22Rv1 (cell line): ENCODE data around the gene ARHGAP6.

Source experiments
- H3K27ac ChIP-seq: fragments of 450-650 bp; 2 replicates; pipeline ENCODE4 v1.5.1; 2017
- ZFX ChIP-seq: fragments of 450-650 bp; IDR thresholded peaks from 2 replicates; pipeline ENCODE4 v1.6.1; 2017; ENCODE audit warnings: antibody characterized with exemption, borderline replicate concordance
- TF ChIP-seq, protein P1 (sequence below): fragments of 450-650 bp; IDR thresholded peaks from 2 replicates; pipeline ENCODE4 v1.5.1; 2017; ENCODE audit warnings: mild to moderate bottlenecking

Gene ARHGAP6

DNA sequence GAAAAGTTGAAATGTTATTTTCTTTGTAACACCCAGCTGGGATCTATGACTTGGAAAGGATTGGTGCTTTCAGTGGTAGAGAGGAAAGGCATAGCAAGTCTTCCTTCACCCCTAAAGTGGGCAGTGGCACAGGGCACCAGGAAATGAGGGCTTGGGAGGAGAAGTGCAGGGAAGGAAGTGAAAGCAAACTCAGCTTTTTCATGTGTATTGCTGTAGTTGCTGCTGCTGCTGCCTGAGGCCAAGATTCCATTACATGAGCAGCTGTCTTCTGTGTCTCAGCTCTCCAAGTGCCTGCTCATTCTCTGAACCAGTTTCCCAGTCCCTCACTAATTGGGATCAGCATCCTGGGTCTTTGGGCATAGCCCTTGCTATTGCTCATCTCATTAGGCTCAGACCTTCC, 552.0 kb downstream of the ARHGAP6 start:
- H3K27ac ChIP-seq = no peak overlapping the region
- TF ChIP-seq, protein P1, sequence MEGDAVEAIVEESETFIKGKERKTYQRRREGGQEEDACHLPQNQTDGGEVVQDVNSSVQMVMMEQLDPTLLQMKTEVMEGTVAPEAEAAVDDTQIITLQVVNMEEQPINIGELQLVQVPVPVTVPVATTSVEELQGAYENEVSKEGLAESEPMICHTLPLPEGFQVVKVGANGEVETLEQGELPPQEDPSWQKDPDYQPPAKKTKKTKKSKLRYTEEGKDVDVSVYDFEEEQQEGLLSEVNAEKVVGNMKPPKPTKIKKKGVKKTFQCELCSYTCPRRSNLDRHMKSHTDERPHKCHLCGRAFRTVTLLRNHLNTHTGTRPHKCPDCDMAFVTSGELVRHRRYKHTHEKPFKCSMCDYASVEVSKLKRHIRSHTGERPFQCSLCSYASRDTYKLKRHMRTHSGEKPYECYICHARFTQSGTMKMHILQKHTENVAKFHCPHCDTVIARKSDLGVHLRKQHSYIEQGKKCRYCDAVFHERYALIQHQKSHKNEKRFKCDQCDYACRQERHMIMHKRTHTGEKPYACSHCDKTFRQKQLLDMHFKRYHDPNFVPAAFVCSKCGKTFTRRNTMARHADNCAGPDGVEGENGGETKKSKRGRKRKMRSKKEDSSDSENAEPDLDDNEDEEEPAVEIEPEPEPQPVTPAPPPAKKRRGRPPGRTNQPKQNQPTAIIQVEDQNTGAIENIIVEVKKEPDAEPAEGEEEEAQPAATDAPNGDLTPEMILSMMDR = no peak
- no peak for TF ChIP-seq ZFX

DNA sequence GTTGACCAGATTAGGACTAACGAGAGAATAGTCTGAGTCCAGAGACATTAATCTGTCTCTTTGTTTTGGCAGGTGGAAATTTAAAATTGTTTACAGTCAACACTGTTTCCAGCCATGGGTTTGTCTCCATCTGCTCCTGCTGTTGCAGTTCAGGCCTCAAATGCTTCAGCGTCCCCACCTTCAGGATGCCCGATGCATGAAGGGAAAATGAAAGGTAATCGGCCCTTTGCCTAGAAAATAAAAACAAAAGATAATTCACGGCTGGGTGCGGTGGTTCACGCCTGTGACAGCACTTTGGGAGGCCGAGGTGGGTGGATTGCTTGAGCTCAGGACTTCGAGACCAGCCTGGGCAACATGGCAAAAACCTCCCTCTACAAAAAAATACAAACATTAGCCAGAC, 553.8 kb downstream of the ARHGAP6 start:
- TF ChIP-seq ZFX = no peak
- TF ChIP-seq, protein P1 = no peak
- peak overlapping the region; percentile 55 for H3K27ac ChIP-seq

DNA sequence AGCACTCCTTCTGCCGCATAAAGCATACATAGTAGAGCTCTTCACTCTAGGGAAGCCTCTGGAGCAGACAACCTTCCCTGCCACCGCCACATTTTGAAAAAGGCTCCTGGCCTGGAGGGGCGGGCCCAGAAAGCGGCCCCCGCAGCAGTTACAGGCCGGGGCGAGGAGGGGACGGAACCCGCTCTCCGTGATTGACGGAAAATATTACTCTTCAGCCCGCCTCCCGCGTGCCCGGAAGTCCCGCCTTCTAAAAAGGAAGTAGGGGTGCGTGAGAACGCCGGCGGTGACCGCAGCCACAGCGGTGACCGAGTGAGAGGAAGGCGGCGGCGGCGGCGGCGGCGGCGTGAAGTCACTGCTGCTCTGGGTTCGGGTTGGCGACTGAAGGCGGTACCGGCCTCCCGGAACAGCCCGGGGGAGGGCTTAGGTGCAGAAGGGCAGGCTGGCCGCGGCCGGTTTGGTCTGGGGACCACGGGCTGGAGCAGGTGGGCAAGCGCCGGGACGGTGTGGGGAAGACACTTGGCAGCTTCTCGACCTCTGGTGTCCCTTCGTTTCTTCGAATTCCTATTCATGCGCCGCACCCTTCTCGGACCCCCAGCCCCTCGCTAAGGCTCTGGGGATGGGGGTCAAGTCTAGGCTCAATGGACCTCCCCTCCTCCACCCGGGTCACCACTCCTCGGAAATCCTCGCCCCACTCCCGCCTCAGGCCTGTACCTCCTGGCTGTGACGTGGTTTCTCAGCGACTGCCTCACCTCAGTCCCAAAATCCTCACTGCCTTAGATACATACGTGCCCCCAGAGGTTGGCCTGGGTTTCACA, 554.5 kb downstream of the ARHGAP6 start, which contains the start of gene HCCS:
TSS of gene HCCS (plus strand) at position 296 of the 815 bp plus-strand sequence. CDS start 729 bp downstream, outside the sequence.
- TF ChIP-seq ZFX = no peak
- TF ChIP-seq, protein P1 = no peak
- H3K27ac ChIP-seq = peak within 1 kb of the TSS; percentile 55

DNA sequence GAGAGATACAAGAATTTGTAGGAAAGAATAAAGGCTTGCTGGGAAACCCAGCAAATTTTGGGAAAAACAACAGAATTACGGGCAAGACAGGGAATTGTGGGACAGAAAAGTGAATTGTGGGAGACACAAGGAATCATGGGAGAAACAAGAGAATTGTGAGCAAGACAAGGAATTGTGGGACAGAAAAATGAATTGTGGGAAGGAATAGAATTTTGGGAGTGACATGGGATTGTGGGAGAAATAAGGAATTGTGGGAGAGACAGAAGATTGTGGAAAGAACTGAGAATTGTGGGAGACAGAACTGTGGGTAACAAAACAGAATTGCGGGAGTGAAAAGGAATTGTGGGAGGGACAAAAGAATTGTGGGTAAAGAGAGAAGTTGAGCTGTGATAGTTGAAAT, 555.8 kb downstream of the ARHGAP6 start:
- TF ChIP-seq, protein P1 = no peak
- no peak for TF ChIP-seq ZFX
- no peak overlapping the region for H3K27ac ChIP-seq

DNA sequence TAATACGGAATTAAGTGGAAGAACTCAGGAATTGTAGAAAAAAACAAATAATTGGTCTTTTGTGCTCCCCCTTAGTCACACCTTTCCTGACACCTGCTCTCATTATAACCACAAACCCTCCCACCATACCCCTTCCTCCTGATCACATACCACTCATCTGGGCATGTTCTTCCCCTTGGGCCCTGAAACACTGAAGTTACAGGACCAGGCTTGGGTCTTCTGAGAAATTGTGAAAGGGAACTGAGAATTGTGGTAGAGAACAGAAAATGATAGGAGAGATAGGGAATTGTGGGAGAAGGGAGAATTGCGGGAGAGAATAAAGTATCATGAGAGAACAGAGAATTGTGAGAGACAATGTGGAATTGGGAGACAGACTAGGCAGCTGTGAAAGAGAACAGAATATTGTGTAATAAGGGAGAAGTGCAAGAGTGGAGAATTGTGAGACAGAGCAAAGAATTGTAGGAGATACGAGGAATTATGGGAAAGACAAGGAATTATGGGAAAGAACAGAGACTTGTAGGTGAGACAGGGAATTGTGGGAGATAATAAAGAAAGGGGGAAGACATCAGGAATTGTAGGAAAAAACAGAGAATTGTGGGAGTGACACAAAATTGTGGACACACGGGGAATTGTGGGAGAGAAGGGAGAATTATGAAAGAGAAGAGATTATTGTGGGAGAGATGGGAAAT, 557.3 kb downstream of the ARHGAP6 start:
- no peak overlapping the region for H3K27ac ChIP-seq
- TF ChIP-seq, protein P1 = no peak
- TF ChIP-seq ZFX = no peak

DNA sequence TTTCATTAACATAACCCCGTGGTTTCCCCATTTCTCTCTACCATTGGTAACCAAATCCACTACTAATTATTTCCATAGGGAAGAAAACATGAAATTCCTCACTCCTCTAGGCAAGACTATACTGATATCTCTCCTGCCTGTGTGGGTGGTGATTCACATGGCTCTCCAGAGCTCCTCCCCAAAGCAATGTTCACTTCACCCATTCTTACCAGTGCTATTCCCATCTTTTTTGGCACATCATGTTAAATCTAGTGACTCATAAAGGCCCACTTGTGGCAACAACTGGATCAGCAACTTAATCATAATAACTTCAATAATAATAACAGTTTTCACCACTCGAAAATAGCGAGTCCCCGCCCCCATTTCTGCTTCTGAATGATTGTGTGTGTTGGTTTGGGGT, 560.6 kb downstream of the ARHGAP6 start:
- no peak overlapping the region for H3K27ac ChIP-seq
- TF ChIP-seq, protein P1 = no peak
- TF ChIP-seq ZFX = no peak

DNA sequence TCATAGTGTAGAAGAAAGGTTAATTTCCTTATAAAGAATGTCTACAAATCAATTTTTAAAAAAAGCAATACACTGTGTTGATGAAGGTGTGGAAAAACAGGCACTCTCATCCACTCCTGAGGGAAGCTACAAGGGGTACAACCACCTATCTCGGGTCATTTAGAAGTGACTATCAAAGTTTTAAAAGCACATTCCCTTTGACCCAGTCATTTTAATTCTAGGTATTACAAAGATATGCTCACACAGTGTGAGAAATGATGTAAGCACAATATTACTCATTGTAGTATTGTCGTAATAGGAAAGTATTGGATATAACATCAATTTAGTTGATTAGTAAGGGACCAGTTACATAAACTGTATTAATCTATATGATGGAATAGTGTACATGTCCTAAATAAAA, 562.0 kb downstream of the ARHGAP6 start:
- no peak overlapping the region for H3K27ac ChIP-seq
- TF ChIP-seq, protein P1 = no peak
